Activated CD4-positive, alpha-beta memory T cell treated with anti-CD3 and anti-CD28 coated beads for 36 hours (primary cell): ENCODE measurements around the gene CKAP4. TPM values are rescaled to one million over a fixed set of nuclear protein-coding genes. Genes with fewer than 3 reads are reported as not detected.

Experiments used
- CTCF ChIA-PET: fragments of 350-600 bp; sonication (Branson Sonifier 250); formaldehyde crosslinking; loops from one replicate; lab custom pipeline; 2021; ENCODE audit warnings: antibody characterized with exemption, inconsistent platforms; lab: Charles Lee
- POLR2A ChIA-PET: fragments of 350-600 bp; sonication (Branson Sonifier 250); formaldehyde crosslinking; loops from one replicate; lab custom pipeline; 2021; ENCODE audit warnings: antibody characterized with exemption; lab: Charles Lee
- DNase-seq: peaks from one replicate; pipeline ENCODE4 v3.0.0-alpha.2; 2020
- H3K27ac Mint-ChIP-seq: one replicate; pipeline ENCODE4 v1.8.0; 2021; ENCODE audit warnings: mixed read lengths
- H3K27me3 Mint-ChIP-seq: one replicate; pipeline ENCODE4 v1.8.0; 2021; ENCODE audit warnings: mixed read lengths
- H3K36me3 Mint-ChIP-seq: one replicate; pipeline ENCODE4 v1.8.0; 2021; ENCODE audit warnings: mixed read lengths
- H3K4me1 Mint-ChIP-seq: one replicate; pipeline ENCODE4 v1.8.0; 2021; ENCODE audit warnings: low read depth, mixed read lengths
- H3K4me3 Mint-ChIP-seq: one replicate; pipeline ENCODE4 v1.8.0; 2021; ENCODE audit warnings: mild to moderate bottlenecking, mixed read lengths
- H3K9me3 Mint-ChIP-seq: one replicate; pipeline ENCODE4 v1.8.0; 2021; ENCODE audit warnings: mixed read lengths
- intact Hi-C: fragments of 100-400 bp; cut with micrococcal nuclease; formaldehyde crosslinking; loops from one replicate; pipeline ENCODE4 v1.15.1; 2023
- total RNA-seq, 2 experiments: library from RNA; stranded (reverse); gene quantifications; one replicate each; pipeline ENCODE4 v1.2.3, GENCODE V29; 2021

CKAP4 gene
- total RNA-seq, 2 experiments from 2014 or later: 18.5 to 19.0 TPM

GRCh38 chr12:106193394-106194215, 54.2 kb downstream of the CKAP4 start:
- intact Hi-C loops: no loop called here
- CTCF ChIA-PET: no interaction called here
- Mint-ChIP-seq H3K4me3 (no peak overlapping the region), H3K4me1 (no peaks in the 10 kb centered on the region), H3K9me3 (no peaks in the 10 kb centered on the region), H3K27me3 (peaks cover 6% of the 10 kb centered on the region), H3K36me3 (no peaks in the 10 kb centered on the region), H3K27ac (no peak overlapping the region)
- POLR2A ChIA-PET: no interaction called here
- no peak for DNase-seq

GRCh38 chr12:106192659-106193393, 55.0 kb downstream of the CKAP4 start:
- no peaks in the 10 kb centered on the region for H3K4me1 Mint-ChIP-seq
- no peaks in the 10 kb centered on the region for H3K9me3 Mint-ChIP-seq
- POLR2A ChIA-PET: no interaction called here
- no peak for DNase-seq
- intact Hi-C loops: no loop called here
- peaks cover 5% of the 10 kb centered on the region for H3K27me3 Mint-ChIP-seq
- H3K4me3 Mint-ChIP-seq: no peak overlapping the region
- H3K27ac Mint-ChIP-seq: no peak overlapping the region
- no peaks in the 10 kb centered on the region for H3K36me3 Mint-ChIP-seq
- CTCF ChIA-PET: no interaction called here

- no peak for DNase-seq
Observed at GRCh38 chr12:106190581-106190980, 57.2 kb downstream of the CKAP4 start.

GRCh38 chr12:106189341-106189740, 58.5 kb downstream of the CKAP4 start:
- intact Hi-C loops: no loop called here
- no peak for DNase-seq
- CTCF ChIA-PET: no interaction called here
- Mint-ChIP-seq H3K4me3 (no peak overlapping the region), H3K27ac (no peak overlapping the region), H3K27me3 (peaks cover 2% of the 10 kb centered on the region), H3K36me3 (no peaks in the 10 kb centered on the region), H3K4me1 (no peaks in the 10 kb centered on the region), H3K9me3 (no peaks in the 10 kb centered on the region)
- POLR2A ChIA-PET: no interaction called here

More at GRCh38 chr12:106190581-106190980, 57.2 kb downstream of the CKAP4 start:
- H3K4me1 Mint-ChIP-seq: no peaks in the 10 kb centered on the region
- POLR2A ChIA-PET: no interaction called here
- H3K4me3 Mint-ChIP-seq: no peak overlapping the region
- H3K27me3 Mint-ChIP-seq: peaks cover 5% of the 10 kb centered on the region
- CTCF ChIA-PET: no interaction called here
- intact Hi-C loops: no loop called here
- no peak overlapping the region for H3K27ac Mint-ChIP-seq
- no peaks in the 10 kb centered on the region for H3K36me3 Mint-ChIP-seq
- no peaks in the 10 kb centered on the region for H3K9me3 Mint-ChIP-seq

- ChIA-PET POLR2A (no interaction called here), CTCF (no interaction called here)
- H3K27ac Mint-ChIP-seq: no peak overlapping the region
- H3K9me3 Mint-ChIP-seq: no peaks in the 10 kb centered on the region
- no peak overlapping the region for H3K4me3 Mint-ChIP-seq
- H3K4me1 Mint-ChIP-seq: no peaks in the 10 kb centered on the region
- DNase-seq: no peak
- intact Hi-C loops: no loop called here
- H3K27me3 Mint-ChIP-seq: peaks cover 3% of the 10 kb centered on the region
- H3K36me3 Mint-ChIP-seq: no peaks in the 10 kb centered on the region
Observed at GRCh38 chr12:106188256-106188655, 59.6 kb downstream of the CKAP4 start.

Other genes starting within 250 kb of the CKAP4 start
- gene NUAK1, start 109.1 kb downstream of the CKAP4 start, total RNA-seq: under 1 TPM in 1 of 2 experiments, not detected in 1; 0.05 TPM
- gene TCP11L2, start 54.7 kb upstream of the CKAP4 start, total RNA-seq: 10 to 100 TPM in 1 of 2 experiments, 1 to 10 TPM in 1; 8.8 to 10.3 TPM
- gene POLR3B, start 109.7 kb upstream of the CKAP4 start, total RNA-seq: 1 to 10 TPM; 6.2 to 7.3 TPM